IPS-20b (cell line): ENCODE measurements around the gene STARD13.

Experiments
- H3K27ac ChIP-seq: one replicate; pipeline ENCODE4 v1.5.1; 2013; ENCODE audit warnings: low read length
- H3K27me3 ChIP-seq: 2 replicates; pipeline ENCODE4 v1.6.1; 2013; ENCODE audit warnings: mild to moderate bottlenecking, low read length, inconsistent platforms; ENCODE audit not compliant: insufficient read depth
- H3K36me3 ChIP-seq: 2 replicates; pipeline ENCODE4 v1.6.1; 2013; ENCODE audit warnings: low read depth, mild to moderate bottlenecking, inconsistent platforms, low read length, moderate library complexity; ENCODE audit not compliant: insufficient read depth
- H3K4me1 ChIP-seq: 2 replicates; pipeline ENCODE4 v1.6.1; 2013; ENCODE audit warnings: mild to moderate bottlenecking, control low read depth, inconsistent platforms, low read length, moderate library complexity; ENCODE audit not compliant: insufficient read depth
- H3K4me3 ChIP-seq: 2 replicates; pipeline ENCODE4 v1.5.1; 2013; ENCODE audit warnings: mild to moderate bottlenecking, low read length, inconsistent platforms
- H3K9ac ChIP-seq: 2 replicates; pipeline ENCODE4 v1.6.1; 2013; ENCODE audit warnings: low read depth, mild to moderate bottlenecking, inconsistent platforms, low read length, moderate library complexity
- H3K9me3 ChIP-seq: 2 replicates; pipeline ENCODE4 v1.6.1; 2013; ENCODE audit warnings: mild to moderate bottlenecking, low read depth, low read length, inconsistent platforms; ENCODE audit not compliant: insufficient read depth

Gene STARD13

DNA sequence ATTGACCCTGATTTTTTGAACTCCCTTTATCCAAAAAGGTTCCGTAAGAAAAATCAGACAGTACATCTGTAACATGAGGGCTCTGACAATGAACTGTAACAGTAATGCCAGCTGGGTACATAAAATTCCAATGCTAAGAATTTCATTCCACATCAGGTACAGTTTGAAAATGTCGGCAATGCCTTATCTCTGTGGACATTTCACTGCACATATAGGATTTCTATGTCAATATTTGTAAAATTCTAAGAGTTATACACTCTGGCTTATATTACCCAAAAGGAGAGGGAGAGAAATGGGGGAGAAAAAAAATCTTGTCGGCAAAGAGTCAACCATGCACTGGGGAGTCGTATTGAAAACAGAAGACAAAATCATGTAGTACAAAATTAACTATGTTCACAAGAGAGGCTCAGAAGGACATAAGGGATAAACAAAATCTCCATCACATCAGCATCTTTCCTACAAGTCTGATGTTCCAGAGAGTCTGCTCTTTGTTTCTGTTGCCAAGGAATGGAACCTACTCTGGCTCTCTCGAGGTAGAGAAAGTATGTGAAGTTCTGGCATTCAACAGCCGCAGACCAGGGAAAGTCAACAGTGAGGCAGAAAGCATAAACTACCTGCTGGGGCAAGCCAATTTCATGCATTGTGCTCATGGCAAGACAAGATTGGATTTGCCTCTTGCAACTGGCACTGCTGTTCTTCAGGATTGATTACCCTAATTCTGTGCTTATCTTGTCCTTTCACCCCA is 72.4 kb downstream of the STARD13 start:
- no peak overlapping the region for H3K4me3 ChIP-seq
- H3K4me1 ChIP-seq, result peaks cover 30% of the 10 kb centered on the region
- no peaks in the 10 kb centered on the region for H3K36me3 ChIP-seq
- no peak overlapping the region; the same call in 1 of the 2 replicates for H3K9ac ChIP-seq
- no peaks in the 10 kb centered on the region for H3K9me3 ChIP-seq
- H3K27me3 ChIP-seq, result no peaks in the 10 kb centered on the region
- peak overlapping the region; percentile 21 for H3K27ac ChIP-seq

- peaks cover 31% of the 10 kb centered on the region for H3K4me1 ChIP-seq
- no peak overlapping the region for H3K9ac ChIP-seq
- no peak overlapping the region for H3K27ac ChIP-seq
- H3K9me3 ChIP-seq, result no peaks in the 10 kb centered on the region
- H3K36me3 ChIP-seq, result no peaks in the 10 kb centered on the region
- no peaks in the 10 kb centered on the region for H3K27me3 ChIP-seq
- H3K4me3 ChIP-seq, result no peak overlapping the region
Measured at GRCh38 chr13:33212396-33212795, 73.2 kb downstream of the STARD13 start.

GRCh38 chr13:33210090-33210489 is 75.5 kb downstream of the STARD13 start:
- H3K4me1 ChIP-seq, result peaks cover 27% of the 10 kb centered on the region
- H3K9ac ChIP-seq, result no peak overlapping the region
- no peak overlapping the region for H3K4me3 ChIP-seq
- no peaks in the 10 kb centered on the region for H3K36me3 ChIP-seq
- H3K27me3 ChIP-seq, result no peaks in the 10 kb centered on the region
- no peaks in the 10 kb centered on the region for H3K9me3 ChIP-seq
- H3K27ac ChIP-seq, result no peak overlapping the region

GRCh38 chr13:33208290-33209220 is 77.0 kb downstream of the STARD13 start:
- H3K4me1 ChIP-seq, result peaks cover 12% of the 10 kb centered on the region
- no peaks in the 10 kb centered on the region for H3K9me3 ChIP-seq
- H3K27ac ChIP-seq, result no peak overlapping the region
- H3K9ac ChIP-seq, result no peak overlapping the region
- no peaks in the 10 kb centered on the region for H3K27me3 ChIP-seq
- H3K36me3 ChIP-seq, result no peaks in the 10 kb centered on the region
- H3K4me3 ChIP-seq, result no peak overlapping the region

DNA sequence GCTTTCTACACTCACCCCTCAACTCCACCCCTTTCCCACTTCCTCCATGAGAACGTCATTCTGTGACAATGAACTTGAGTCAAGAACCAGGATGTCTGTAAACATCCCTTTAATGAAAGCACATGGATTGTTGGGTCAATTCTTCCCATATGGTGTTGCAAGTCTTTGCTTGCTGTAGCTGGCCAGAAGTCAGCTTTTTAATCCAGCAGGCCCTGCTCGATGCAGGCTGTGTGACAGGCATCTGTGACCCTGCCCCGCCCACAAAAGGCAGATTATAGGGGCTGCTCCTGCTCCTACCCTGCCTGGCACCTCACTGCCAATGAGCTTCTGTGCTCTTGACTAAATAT is 78.0 kb downstream of the STARD13 start:
- Histone ChIP-seq H3K9ac (no peak overlapping the region), H3K9me3 (no peaks in the 10 kb centered on the region), H3K27me3 (no peaks in the 10 kb centered on the region), H3K36me3 (no peaks in the 10 kb centered on the region), H3K4me3 (no peak overlapping the region), H3K27ac (no peak overlapping the region), H3K4me1 (peaks cover 3% of the 10 kb centered on the region)

DNA sequence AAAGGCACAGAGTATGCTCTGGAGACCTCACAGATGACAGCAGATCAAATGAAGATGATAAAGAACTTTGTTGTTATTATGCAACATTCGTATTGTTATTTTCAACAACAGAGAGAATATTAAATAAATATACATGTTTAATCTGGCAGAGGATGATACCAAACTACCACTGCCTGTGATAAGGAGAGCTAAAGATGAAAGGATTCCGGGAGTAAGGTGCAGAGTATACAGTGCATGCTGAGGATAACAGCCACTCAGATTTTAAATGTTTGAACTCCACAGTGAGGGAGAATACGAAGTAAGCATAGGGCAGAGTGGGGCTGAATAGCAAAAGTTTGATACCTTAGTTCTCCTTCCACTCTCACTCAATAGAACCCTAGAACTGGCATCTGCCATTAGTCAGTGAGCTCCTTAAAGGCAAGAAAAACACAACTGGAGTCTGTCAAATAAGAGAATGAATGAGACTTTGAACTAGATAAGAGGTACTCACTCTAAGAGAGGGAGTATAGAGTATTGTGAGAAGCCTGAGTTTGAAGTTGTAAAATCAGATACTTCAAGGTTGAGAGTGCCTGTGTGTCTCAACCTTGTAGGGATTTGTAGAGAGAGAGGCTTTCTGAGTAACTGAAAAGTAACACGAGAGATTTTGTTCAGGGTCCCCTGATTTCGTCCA is 78.5 kb downstream of the STARD13 start:
- Histone ChIP-seq H3K9ac (no peak overlapping the region), H3K27me3 (no peaks in the 10 kb centered on the region), H3K27ac (no peak overlapping the region), H3K36me3 (no peaks in the 10 kb centered on the region), H3K4me3 (no peak overlapping the region), H3K9me3 (no peaks in the 10 kb centered on the region), H3K4me1 (peaks cover 3% of the 10 kb centered on the region; the same call in 1 of the 2 replicates)

DNA sequence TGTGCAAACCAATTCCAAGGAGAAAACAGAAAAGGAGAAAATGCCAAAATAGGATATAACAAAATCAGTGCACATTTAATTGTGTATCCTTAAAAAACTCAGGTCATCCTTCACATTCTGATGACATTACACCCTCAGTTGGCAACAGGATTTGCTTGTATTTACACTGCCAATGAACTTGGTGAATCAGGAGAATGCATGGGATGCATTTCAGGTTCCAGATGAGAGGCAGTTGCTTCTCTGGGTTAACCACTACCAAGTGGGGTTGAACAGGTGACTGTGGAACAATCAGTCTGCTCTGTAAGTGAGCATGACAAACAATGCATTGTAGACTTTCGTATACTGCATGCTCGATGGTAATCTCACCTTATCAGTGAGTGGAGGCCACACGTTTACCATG is 79.1 kb downstream of the STARD13 start:
- no peak overlapping the region for H3K27ac ChIP-seq
- H3K9ac ChIP-seq, result no peak overlapping the region
- no peaks in the 10 kb centered on the region for H3K9me3 ChIP-seq
- H3K36me3 ChIP-seq, result no peaks in the 10 kb centered on the region
- no peaks in the 10 kb centered on the region for H3K27me3 ChIP-seq
- H3K4me3 ChIP-seq, result no peak overlapping the region
- peaks cover 3% of the 10 kb centered on the region; the same call in 1 of the 2 replicates for H3K4me1 ChIP-seq

DNA sequence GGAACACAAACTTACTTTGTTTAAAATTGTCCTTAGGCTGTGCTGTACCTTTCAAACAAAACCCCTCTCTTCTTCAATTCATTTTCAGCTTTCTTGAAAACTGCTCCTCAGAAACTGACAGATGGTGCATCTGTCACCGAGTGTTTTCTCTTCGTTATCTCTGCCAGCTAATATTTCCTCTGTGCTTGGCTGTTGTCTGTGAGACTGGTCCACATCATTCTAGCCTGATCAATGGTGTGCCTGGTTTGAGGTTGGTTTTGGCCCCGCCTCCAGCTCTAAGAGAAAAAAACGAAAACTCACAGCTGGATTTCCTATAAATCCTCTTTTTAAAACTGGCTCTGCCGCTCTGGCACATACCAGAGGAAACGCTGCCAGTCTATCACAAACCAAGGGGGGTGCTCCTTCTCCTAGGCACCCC is 79.7 kb downstream of the STARD13 start:
- H3K9me3 ChIP-seq, result no peaks in the 10 kb centered on the region
- no peak overlapping the region for H3K4me3 ChIP-seq
- peaks cover 3% of the 10 kb centered on the region; the same call in 1 of the 2 replicates for H3K4me1 ChIP-seq
- H3K36me3 ChIP-seq, result no peaks in the 10 kb centered on the region
- no peaks in the 10 kb centered on the region for H3K27me3 ChIP-seq
- no peak overlapping the region for H3K27ac ChIP-seq
- H3K9ac ChIP-seq, result no peak overlapping the region

- Histone ChIP-seq H3K27me3 (no peaks in the 10 kb centered on the region), H3K9me3 (no peaks in the 10 kb centered on the region), H3K9ac (no peak overlapping the region), H3K27ac (no peak overlapping the region), H3K4me1 (peaks cover 3% of the 10 kb centered on the region; the same call in 1 of the 2 replicates), H3K36me3 (no peaks in the 10 kb centered on the region), H3K4me3 (no peak overlapping the region)
Measured at GRCh38 chr13:33205224-33205623, 80.3 kb downstream of the STARD13 start.

DNA sequence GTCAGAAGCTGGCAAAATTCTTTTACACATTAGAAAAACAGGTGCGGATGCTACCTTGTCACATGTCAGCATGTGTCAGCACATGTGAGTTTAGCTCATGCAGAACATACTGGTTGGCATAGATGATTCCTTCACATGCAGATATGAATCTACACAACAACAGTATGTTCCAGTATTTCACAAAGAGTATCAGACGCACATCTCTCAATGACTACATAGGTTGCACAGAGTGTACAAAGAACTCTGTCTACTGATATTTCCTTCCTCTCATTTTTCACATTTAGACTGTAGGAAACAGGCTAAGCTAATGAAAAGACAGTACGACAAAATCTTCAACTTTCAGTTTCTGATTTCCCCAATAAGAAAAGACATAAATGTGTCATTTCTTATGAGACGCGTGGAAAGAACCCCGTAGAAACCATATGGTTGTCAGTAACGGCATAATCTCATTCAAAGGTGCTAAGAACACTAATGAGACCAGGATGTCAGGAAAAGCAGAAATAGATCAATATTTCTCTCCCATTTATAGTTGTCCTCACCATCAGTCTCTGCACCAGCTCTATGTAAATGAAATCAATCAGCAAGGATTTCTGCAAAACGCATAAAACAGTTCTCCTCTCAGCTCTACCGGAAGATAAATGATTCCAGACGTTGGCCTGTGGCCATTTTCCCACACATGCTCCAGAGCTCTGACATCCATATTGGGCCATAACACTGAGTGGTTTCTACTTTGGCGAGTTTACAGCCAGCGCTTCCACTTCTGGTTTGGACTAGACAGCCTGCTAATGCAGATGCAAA is 81.2 kb downstream of the STARD13 start:
- peaks cover 3% of the 10 kb centered on the region; the same call in 1 of the 2 replicates for H3K4me1 ChIP-seq
- no peaks in the 10 kb centered on the region for H3K9me3 ChIP-seq
- H3K27me3 ChIP-seq, result no peaks in the 10 kb centered on the region
- H3K4me3 ChIP-seq, result no peak overlapping the region
- H3K36me3 ChIP-seq, result no peaks in the 10 kb centered on the region
- H3K9ac ChIP-seq, result no peak overlapping the region
- H3K27ac ChIP-seq, result no peak overlapping the region

DNA sequence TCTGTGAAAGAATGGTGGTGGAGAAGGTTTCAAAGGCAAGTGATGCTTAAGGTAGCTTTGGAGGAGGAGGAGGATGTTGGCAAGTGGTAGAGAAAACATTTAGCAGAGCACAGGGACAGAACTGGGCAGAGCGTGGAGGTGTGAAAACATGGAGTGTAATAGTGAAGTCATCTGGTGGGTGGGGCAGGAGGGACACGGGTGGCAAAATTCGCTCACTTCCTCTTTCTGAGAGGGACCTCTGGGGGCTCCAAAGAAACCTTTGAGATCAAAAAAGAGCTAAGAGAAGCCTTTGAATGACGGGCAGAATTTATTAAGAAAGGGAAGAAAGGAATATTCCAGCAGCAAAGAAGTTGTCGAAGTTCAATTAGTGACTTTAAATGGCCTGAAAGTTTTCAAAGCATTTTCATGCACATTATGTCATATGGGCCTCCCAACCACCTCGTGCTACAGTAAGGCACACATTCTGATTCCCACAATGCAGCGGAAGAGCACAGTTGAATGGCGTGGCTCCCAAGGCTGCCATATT is 82.8 kb downstream of the STARD13 start:
- Histone ChIP-seq H3K4me3 (no peak overlapping the region), H3K9me3 (no peaks in the 10 kb centered on the region), H3K27me3 (no peaks in the 10 kb centered on the region), H3K27ac (no peak overlapping the region), H3K4me1 (peaks cover 3% of the 10 kb centered on the region; the same call in 1 of the 2 replicates), H3K36me3 (no peaks in the 10 kb centered on the region), H3K9ac (no peak overlapping the region)
